ENCODE measurements around the gene ZBED4.

DNA sequence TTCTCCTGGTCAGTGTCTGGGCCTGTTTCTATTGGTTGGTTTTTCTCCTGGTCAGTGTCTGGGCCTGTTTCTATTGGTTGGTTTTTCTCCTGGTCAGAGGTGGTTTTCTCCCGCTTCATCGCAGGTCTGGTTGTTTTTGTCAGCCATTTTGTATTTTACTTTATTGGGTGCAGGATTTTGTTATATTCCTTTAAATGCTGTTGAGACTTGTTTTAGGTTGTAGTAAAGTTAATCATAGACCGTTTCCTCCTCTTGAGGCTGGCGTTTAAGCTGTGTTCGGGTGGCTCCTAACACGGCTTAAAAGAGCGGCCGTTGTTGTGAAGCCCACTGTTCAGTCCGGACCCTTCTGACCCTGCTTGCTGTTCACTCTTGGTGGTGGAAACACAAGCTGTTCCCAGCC, 26.2 kb downstream of the ZBED4 start:
- no peak for TF ChIP-seq POLR2A (IDR thresholded peaks at IDR 0.05)
- TF ChIP-seq, protein P1, sequence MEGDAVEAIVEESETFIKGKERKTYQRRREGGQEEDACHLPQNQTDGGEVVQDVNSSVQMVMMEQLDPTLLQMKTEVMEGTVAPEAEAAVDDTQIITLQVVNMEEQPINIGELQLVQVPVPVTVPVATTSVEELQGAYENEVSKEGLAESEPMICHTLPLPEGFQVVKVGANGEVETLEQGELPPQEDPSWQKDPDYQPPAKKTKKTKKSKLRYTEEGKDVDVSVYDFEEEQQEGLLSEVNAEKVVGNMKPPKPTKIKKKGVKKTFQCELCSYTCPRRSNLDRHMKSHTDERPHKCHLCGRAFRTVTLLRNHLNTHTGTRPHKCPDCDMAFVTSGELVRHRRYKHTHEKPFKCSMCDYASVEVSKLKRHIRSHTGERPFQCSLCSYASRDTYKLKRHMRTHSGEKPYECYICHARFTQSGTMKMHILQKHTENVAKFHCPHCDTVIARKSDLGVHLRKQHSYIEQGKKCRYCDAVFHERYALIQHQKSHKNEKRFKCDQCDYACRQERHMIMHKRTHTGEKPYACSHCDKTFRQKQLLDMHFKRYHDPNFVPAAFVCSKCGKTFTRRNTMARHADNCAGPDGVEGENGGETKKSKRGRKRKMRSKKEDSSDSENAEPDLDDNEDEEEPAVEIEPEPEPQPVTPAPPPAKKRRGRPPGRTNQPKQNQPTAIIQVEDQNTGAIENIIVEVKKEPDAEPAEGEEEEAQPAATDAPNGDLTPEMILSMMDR (IDR thresholded peaks at IDR 0.05): no peak

All from right lobe of liver (tissue), 4 donors.